HepG2 (cell line): ENCODE data around the gene CHIC2. TPM values are rescaled to one million over a fixed set of nuclear protein-coding genes. Genes with fewer than 3 reads are reported as not detected.

Experiments
- ATF7-NPFF ChIP-seq: sonication (generic); formaldehyde crosslinking; IDR thresholded peaks from 2 replicates; pipeline ENCODE4 v1.8.1; 2023; ENCODE audit warnings: mild to moderate bottlenecking, low read depth, missing genetic modification reagents, moderate library complexity
- GABPB1 ChIP-seq: IDR thresholded peaks from 2 replicates; pipeline ENCODE4 v1.6.1; 2016; ENCODE audit warnings: mild to moderate bottlenecking, missing genetic modification reagents, moderate library complexity, missing compliant biosample characterization
- KLF6 ChIP-seq: IDR thresholded peaks from 2 replicates; pipeline ENCODE4 v1.8.0; 2016; ENCODE audit warnings: missing biosample characterization, missing genetic modification reagents
- MXI1 ChIP-seq: IDR thresholded peaks from 3 replicates; pipeline ENCODE4 v1.6.1; 2012; ENCODE audit warnings: low read depth, low read length, inconsistent platforms, borderline replicate concordance
- NR2F1 ChIP-seq, 2 experiments: fragments of 450-650 bp in 1 of 2; formaldehyde crosslinking in 1 of 2; IDR thresholded peaks; 2 replicates each; pipeline versions ENCODE4 v1.5.0 to v1.6.1; 2016 to 2020; ENCODE audit warnings: mild to moderate bottlenecking in 1 of 2, missing compliant biosample characterization in 1 of 2, missing genetic modification reagents in 1 of 2, moderate library complexity in 1 of 2
- POLR2A ChIP-seq, 2 experiments: IDR thresholded peaks; 2 replicates each; pipeline ENCODE4 v1.6.1; 2011; ENCODE audit warnings: low read depth in 2 of 2, low read length in 2 of 2, mild to moderate bottlenecking in 1 of 2, moderate library complexity in 1 of 2; ENCODE audit not compliant: insufficient read depth in 1 of 2
- TCF12 ChIP-seq, 2 experiments: fragments of 450-650 bp in 1 of 2; sonication (generic) in 1 of 2; formaldehyde crosslinking in 1 of 2; IDR thresholded peaks; 2 replicates each; pipeline versions ENCODE4 v1.6.1 to v1.8.0; 2017 to 2022; ENCODE audit warnings: antibody characterized with exemption in 1 of 2, mild to moderate bottlenecking in 1 of 2, missing genetic modification reagents in 1 of 2, moderate library complexity in 1 of 2
- ZMYM2 ChIP-seq: sonication (generic); formaldehyde crosslinking; IDR thresholded peaks from 2 replicates; pipeline ENCODE4 v1.8.0; 2022; ENCODE audit warnings: mild to moderate bottlenecking, missing genetic modification reagents
- ZNF263 ChIP-seq: sonication (generic); formaldehyde crosslinking; IDR thresholded peaks from 2 replicates; pipeline ENCODE4 v1.4.0; 2020; ENCODE audit warnings: missing genetic modification reagents
- ZNF343 ChIP-seq: sonication (generic); formaldehyde crosslinking; IDR thresholded peaks from 2 replicates; pipeline ENCODE4 v1.4.0; 2020; ENCODE audit warnings: mild to moderate bottlenecking, missing genetic modification reagents
- ZNF547 ChIP-seq: sonication (generic); formaldehyde crosslinking; IDR thresholded peaks from 2 replicates; pipeline ENCODE4 v1.5.1; 2020; ENCODE audit warnings: mild to moderate bottlenecking, missing genetic modification reagents
- ZNF670 ChIP-seq: sonication (generic); formaldehyde crosslinking; IDR thresholded peaks from 2 replicates; pipeline ENCODE4 v1.8.0; 2022; ENCODE audit warnings: mild to moderate bottlenecking, missing genetic modification reagents, borderline replicate concordance
- ZNF709 ChIP-seq: sonication (generic); formaldehyde crosslinking; IDR thresholded peaks from 2 replicates; pipeline ENCODE4 v1.5.0; 2020; ENCODE audit warnings: mild to moderate bottlenecking, missing genetic modification reagents
- polyA plus RNA-seq, 8 experiments: library from polyadenylated mRNA; depleted of rRNA in 3 of 8; stranded (reverse) in 7 of 8; unstranded in 1 of 8; fragments of >200 nt; fragmentation: Illumina TruSeq in 4 of 8; extraction: Trizol in 4 of 8; gene quantifications; 2 replicates each; pipeline versions ENCODE4 v1.2.1 to v1.2.3, GENCODE V29; 2011 to 2016; ENCODE audit warnings: low read depth in 4 of 8, missing spikeins in 1 of 8, mixed read lengths in 1 of 8; ENCODE audit not compliant: insufficient read depth in 1 of 8
- total RNA-seq, 5 experiments: library from RNA; depleted of rRNA; stranded (reverse); fragments of >200 nt; fragmentation: Illumina TruSeq; extraction: Trizol; gene quantifications; 2 replicates each; pipeline ENCODE4 v1.2.3, GENCODE V29; 2016; ENCODE audit warnings: low read depth in 1 of 5
- TF ChIP-seq, protein P1 (sequence below), 2 experiments: sonication (generic) in 1 of 2; formaldehyde crosslinking in 1 of 2; IDR thresholded peaks; 2 replicates each; pipeline versions ENCODE4 v1.4.0 to v1.6.1; 2016 to 2020; ENCODE audit warnings: borderline replicate concordance in 1 of 2, low read depth in 1 of 2, mild to moderate bottlenecking in 1 of 2, missing genetic modification reagents in 1 of 2
- TF ChIP-seq, protein P2 (sequence below): sonication (generic); formaldehyde crosslinking; IDR thresholded peaks from 2 replicates; pipeline ENCODE4 v1.8.1; 2023; ENCODE audit warnings: missing genetic modification reagents, mild to moderate bottlenecking, borderline replicate concordance
- TF ChIP-seq, protein P3 (sequence below): sonication (generic); formaldehyde crosslinking; IDR thresholded peaks from 2 replicates; pipeline ENCODE4 v1.5.1; 2020; ENCODE audit warnings: mild to moderate bottlenecking, missing genetic modification reagents, borderline replicate concordance

Gene CHIC2
- total and polyA plus RNA-seq, 2 of the 13 experiments (the other 11 are each of a cell fraction or from before 2014, with no cell fraction given) = 10.0 to 17.2 TPM

DNA sequence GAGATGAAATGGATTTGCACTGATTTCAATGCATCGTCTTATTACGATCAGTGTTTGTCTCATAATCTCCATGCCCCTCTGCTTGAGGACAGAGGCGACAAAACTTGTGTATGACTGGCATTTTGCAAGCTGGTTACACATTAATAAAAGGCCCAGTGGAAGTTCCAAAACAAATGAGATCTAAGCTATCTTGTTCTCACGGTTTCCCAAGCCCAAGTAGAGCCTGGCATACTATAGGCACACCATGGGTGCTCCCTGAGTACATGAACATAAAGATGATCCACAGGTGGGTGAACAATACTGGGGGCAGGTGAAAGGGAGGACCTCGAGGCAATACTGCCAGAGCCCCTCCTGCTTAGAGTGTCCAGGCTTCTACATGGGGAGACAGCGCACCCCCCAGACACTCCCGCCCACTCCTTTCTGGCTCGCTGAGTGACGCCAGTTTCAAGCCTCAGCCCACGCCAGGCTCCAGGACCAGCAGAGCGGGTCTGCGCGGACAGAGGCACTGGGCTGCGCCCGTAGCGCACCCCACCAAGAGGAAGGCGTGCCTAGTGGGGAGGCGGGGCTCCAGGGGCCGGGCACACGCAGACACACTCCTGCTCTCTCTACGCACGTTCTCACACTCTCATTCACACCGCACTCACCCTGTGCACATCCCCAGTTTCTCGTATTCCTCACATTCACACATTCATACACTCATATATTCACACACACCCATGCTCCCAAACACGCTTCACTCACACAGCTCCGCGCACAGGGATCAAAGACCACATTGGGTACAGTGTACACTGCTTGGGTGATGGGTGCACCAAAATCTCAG lies 26.6 kb upstream of the CHIC2 start (continued):
- TF ChIP-seq, protein P1, sequence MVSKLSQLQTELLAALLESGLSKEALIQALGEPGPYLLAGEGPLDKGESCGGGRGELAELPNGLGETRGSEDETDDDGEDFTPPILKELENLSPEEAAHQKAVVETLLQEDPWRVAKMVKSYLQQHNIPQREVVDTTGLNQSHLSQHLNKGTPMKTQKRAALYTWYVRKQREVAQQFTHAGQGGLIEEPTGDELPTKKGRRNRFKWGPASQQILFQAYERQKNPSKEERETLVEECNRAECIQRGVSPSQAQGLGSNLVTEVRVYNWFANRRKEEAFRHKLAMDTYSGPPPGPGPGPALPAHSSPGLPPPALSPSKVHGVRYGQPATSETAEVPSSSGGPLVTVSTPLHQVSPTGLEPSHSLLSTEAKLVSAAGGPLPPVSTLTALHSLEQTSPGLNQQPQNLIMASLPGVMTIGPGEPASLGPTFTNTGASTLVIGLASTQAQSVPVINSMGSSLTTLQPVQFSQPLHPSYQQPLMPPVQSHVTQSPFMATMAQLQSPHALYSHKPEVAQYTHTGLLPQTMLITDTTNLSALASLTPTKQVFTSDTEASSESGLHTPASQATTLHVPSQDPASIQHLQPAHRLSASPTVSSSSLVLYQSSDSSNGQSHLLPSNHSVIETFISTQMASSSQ (IDR thresholded peaks at IDR 0.05; ENCODE audit: low read depth) = 0 out of 2 replicates have a peak, but pooled peaks have one; percentile 10
- TF ChIP-seq, protein P1 (CRISPR knock-in tag; IDR thresholded peaks at IDR 0.05; ENCODE audit: borderline replicate concordance) = no peak
- TF ChIP-seq POLR2A (IDR thresholded peaks at IDR 0.05; ENCODE audit: insufficient read depth in 1 of 2, low read depth in 2 of 2, low read length in 2 of 2) (peak in 1 of 2 experiments; percentile 71; a peak in 2 of 4 replicates), ZNF709 (CRISPR knock-in tag) (peak; percentile 69), ZNF670 (0 out of 2 replicates have a peak, but pooled peaks have one; percentile 63), ZMYM2 (CRISPR knock-in tag) (no peak), ZNF547 (peak; percentile 4; the same call in 1 of the 2 replicates), ATF7-NPFF (CRISPR knock-in tag) (peak; percentile 62; the same call in 1 of the 2 replicates), GABPB1 (0 out of 2 replicates have a peak, but pooled peaks have one; percentile 34), ZNF263 (peak; percentile 7; the same call in 1 of the 2 replicates), ZNF343 (CRISPR knock-in tag) (0 out of 2 replicates have a peak, but pooled peaks have one; percentile 0), NR2F1 (CRISPR knock-in tag; IDR thresholded peaks at IDR 0.05) (no peak), TCF12 (IDR thresholded peaks at IDR 0.05) (no peak), TCF12 (CRISPR knock-in tag; IDR thresholded peaks at IDR 0.05) (no peak), MXI1 (0 out of 3 replicates have a peak, but pooled peaks have one; percentile 7), KLF6 (CRISPR knock-in tag) (0 out of 2 replicates have a peak, but pooled peaks have one; percentile 20)
- TF ChIP-seq, protein P2, sequence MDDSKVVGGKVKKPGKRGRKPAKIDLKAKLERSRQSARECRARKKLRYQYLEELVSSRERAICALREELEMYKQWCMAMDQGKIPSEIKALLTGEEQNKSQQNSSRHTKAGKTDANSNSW = 0 out of 2 replicates have a peak, but pooled peaks have one; percentile 48
- TF ChIP-seq, protein P3, sequence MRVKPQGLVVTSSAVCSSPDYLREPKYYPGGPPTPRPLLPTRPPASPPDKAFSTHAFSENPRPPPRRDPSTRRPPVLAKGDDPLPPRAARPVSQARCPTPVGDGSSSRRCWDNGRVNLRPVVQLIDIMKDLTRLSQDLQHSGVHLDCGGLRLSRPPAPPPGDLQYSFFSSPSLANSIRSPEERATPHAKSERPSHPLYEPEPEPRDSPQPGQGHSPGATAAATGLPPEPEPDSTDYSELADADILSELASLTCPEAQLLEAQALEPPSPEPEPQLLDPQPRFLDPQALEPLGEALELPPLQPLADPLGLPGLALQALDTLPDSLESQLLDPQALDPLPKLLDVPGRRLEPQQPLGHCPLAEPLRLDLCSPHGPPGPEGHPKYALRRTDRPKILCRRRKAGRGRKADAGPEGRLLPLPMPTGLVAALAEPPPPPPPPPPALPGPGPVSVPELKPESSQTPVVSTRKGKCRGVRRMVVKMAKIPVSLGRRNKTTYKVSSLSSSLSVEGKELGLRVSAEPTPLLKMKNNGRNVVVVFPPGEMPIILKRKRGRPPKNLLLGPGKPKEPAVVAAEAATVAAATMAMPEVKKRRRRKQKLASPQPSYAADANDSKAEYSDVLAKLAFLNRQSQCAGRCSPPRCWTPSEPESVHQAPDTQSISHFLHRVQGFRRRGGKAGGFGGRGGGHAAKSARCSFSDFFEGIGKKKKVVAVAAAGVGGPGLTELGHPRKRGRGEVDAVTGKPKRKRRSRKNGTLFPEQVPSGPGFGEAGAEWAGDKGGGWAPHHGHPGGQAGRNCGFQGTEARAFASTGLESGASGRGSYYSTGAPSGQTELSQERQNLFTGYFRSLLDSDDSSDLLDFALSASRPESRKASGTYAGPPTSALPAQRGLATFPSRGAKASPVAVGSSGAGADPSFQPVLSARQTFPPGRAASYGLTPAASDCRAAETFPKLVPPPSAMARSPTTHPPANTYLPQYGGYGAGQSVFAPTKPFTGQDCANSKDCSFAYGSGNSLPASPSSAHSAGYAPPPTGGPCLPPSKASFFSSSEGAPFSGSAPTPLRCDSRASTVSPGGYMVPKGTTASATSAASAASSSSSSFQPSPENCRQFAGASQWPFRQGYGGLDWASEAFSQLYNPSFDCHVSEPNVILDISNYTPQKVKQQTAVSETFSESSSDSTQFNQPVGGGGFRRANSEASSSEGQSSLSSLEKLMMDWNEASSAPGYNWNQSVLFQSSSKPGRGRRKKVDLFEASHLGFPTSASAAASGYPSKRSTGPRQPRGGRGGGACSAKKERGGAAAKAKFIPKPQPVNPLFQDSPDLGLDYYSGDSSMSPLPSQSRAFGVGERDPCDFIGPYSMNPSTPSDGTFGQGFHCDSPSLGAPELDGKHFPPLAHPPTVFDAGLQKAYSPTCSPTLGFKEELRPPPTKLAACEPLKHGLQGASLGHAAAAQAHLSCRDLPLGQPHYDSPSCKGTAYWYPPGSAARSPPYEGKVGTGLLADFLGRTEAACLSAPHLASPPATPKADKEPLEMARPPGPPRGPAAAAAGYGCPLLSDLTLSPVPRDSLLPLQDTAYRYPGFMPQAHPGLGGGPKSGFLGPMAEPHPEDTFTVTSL = 0 out of 2 replicates have a peak, but pooled peaks have one; percentile 41
